GM18519 (cell line): ENCODE data around the gene GMDS.

Source experiments
- ATAC-seq: cut with Tn5 transposase; IDR thresholded peaks from one replicate; pipeline ENCODE4 v1.9.1; 2021; ENCODE audit warnings: mild to moderate bottlenecking, moderate library complexity; ENCODE audit not compliant: unreplicated experiment, low FRiP score

GMDS gene

GRCh38 chr6:1738558-1739081 is 506.8 kb downstream of the GMDS start:
- no peak for ATAC-seq

GRCh38 chr6:1737463-1738311 is 507.7 kb downstream of the GMDS start:
- no peak for ATAC-seq

GRCh38 chr6:1736346-1737105 is 508.9 kb downstream of the GMDS start:
- no peak for ATAC-seq

GRCh38 chr6:1735239-1735803 is 510.1 kb downstream of the GMDS start:
- ATAC-seq, result no peak

GRCh38 chr6:1730882-1731281 is 514.5 kb downstream of the GMDS start:
- no peak for ATAC-seq

- no peak for ATAC-seq
Measured at GRCh38 chr6:1729750-1730140, 515.7 kb downstream of the GMDS start.

- ATAC-seq, result no peak
Measured at GRCh38 chr6:1729133-1729749, 516.2 kb downstream of the GMDS start.

- no peak for ATAC-seq
Measured at GRCh38 chr6:1726341-1726768, 519.0 kb downstream of the GMDS start.

GRCh38 chr6:1724616-1725015 is 520.8 kb downstream of the GMDS start:
- ATAC-seq, result no peak

- no peak for ATAC-seq
Measured at GRCh38 chr6:1724124-1724523, 521.3 kb downstream of the GMDS start.

GRCh38 chr6:1722801-1723200 is 522.6 kb downstream of the GMDS start:
- no peak for ATAC-seq

GRCh38 chr6:1720620-1721322 is 524.6 kb downstream of the GMDS start:
- ATAC-seq, result no peak

GRCh38 chr6:1719922-1720321 is 525.5 kb downstream of the GMDS start:
- no peak for ATAC-seq

GRCh38 chr6:1716868-1717267 is 528.5 kb downstream of the GMDS start:
- no peak for ATAC-seq

GRCh38 chr6:1716396-1716795 is 529.0 kb downstream of the GMDS start:
- ATAC-seq, result no peak

- no peak for ATAC-seq
Measured at GRCh38 chr6:1715336-1715735, 530.1 kb downstream of the GMDS start.

- ATAC-seq, result no peak
Measured at GRCh38 chr6:1714654-1715053, 530.8 kb downstream of the GMDS start.

GRCh38 chr6:1713016-1713600 is 532.3 kb downstream of the GMDS start:
- ATAC-seq, result no peak

- ATAC-seq, result no peak
Measured at GRCh38 chr6:1712451-1712850, 533.0 kb downstream of the GMDS start.

GRCh38 chr6:1711136-1711535 is 534.3 kb downstream of the GMDS start:
- no peak for ATAC-seq
